ENCODE measurements around the gene APCDD1.

Gene APCDD1

GRCh38 chr18:10432781-10433180 is 21.7 kb upstream of the APCDD1 start:
- DNase-seq, result no peak

DNA sequence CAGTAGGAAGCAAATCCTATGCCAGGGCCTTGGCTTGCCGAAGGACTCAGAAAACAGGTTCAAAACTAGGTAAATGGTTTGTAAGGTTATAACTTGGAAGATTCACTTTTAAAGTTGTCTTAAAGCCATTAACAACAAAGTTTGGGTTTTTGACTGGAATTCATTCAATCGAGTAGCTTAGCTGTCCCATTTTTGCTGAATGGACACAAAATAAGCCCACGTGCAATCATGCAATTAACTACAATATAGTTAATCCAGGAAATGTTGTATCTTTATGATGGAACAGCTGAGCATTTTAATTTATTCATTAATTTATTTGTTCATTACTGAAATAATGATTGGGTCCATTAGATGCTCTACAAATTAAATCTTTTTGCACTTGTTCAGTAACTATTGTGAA is 18.3 kb upstream of the APCDD1 start:
- no peak for DNase-seq

DNA sequence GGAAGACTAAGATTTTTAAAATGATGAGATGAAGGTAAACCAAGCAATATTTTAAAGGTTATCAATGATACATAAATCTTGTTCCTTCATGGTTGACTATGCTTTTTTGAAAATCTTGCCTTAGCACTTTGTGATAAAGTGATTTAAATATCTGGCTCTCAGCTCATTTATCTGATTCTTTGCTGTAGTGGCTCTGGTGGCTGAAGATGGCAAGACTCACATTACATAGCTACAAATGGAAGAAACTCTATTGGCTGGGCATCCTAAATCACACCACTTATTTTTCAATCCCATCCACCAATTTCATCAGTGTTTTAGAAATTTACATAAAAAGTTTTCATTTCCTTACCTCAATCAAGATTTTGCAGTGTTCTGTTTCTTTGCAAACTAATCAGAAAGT is 16.6 kb upstream of the APCDD1 start:
- no peak for DNase-seq

- DNase-seq, result no peak
Measured at GRCh38 chr18:10439898-10440297, 14.5 kb upstream of the APCDD1 start.

DNA sequence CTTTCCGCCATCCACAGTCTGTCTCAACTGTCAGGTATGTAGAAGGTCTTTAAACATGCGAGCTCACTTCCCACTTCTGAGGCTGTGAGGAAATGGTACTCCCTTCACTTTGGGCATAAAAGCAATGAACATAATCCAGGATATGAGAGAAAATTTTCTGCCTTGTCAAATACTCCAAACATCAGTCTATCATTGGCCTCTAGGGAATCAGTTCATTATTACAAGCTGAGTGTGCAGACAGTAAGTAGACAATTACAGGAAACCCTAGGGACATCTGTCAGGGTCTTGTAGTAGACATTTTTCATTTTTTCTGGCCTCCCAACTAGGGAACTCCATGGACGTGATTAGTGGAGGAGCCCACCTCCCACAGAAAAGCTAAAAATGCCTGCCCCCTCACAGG is 13.6 kb upstream of the APCDD1 start:
- no peak for DNase-seq

GRCh38 chr18:10441472-10441871 is 13.0 kb upstream of the APCDD1 start:
- DNase-seq, result no peak

GRCh38 chr18:10442551-10442971 is 11.9 kb upstream of the APCDD1 start:
- DNase-seq, result no peak

GRCh38 chr18:10443001-10443400 is 11.4 kb upstream of the APCDD1 start:
- DNase-seq, result no peak

- DNase-seq, result no peak
Measured at GRCh38 chr18:10444314-10445006, 10.0 kb upstream of the APCDD1 start.

DNA sequence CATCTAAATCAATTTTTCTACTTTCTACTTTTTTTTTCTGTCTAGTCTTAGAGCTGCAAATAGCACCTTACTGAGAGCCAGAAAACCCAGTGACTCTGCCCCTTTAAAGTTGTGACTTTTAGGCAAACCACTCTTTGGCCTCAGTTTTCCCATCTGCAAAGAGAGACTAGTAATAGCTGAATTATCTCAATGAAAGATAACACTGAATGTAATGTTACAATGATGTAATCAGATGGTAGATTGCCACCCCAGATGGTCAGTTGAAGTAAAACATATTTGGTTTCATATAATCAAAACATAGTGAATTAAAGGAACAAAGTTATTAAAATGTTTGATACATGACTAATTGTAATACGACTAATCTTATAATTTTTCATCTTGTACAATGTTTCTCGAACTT is 5.0 kb upstream of the APCDD1 start:
- DNase-seq, result no peak

DNA sequence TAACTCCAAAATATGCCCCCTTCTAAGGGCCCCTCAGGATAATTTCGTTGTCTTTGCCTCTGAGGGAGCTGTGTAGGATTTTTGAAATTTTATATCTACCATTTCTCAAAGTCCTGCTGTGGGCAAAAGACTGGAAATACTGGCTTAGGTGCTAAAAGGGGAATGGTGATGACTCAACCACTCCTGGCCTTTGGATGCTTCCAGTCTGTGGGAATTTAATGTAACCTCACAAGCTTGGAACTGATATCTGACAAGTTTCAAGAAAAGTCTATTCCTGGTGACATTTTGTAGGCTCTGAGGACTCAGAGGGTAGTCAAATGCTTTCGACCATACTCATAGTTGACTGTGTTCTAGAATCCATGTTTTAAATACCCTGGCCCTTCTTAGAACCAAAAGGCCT is 3.4 kb upstream of the APCDD1 start:
- no peak for DNase-seq

GRCh38 chr18:10453261-10453805 is 1.1 kb upstream of the APCDD1 start:
- no peak for DNase-seq

DNA sequence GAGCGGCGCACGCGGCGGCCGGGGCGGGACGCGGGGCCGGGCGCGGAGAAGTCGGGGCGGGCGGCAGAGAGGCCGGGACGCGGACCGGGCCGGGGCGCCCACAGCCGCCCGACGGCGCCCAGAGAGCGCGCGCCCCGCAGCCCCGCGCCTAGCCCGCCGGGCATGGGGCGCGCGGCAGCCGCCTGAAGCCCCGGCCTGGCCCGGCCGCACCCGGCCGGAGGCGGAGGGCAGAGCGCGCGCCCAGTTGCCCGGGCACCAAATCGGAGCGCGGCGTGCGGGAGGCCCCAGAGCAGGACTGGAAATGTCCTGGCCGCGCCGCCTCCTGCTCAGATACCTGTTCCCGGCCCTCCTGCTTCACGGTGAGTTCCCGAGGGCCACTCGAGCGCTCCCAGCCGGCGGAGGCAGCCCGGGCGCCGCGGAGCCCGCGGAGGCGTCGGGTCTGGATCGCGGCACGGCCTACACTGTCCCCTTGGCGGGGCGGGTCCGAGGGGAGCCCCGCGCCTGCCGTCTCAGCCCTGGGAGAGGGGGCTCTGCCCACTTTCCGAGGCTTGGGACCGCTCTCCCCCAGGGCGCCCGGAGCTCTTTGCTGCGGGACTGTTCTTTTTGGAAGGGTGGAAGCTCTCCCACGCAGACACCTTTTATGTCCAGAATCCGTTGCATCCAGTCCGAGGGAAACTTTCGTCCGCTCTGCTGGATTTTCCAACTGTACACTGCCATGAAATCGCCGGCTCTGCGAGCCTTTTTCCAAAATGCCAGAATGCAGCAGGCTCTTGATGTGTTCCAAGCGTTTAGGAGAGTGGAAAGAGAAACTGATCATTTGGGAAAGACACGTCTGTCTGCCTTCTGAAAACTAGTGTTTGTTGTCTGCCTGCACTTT is 484 bp downstream of the APCDD1 start:
- no peak for DNase-seq

DNA sequence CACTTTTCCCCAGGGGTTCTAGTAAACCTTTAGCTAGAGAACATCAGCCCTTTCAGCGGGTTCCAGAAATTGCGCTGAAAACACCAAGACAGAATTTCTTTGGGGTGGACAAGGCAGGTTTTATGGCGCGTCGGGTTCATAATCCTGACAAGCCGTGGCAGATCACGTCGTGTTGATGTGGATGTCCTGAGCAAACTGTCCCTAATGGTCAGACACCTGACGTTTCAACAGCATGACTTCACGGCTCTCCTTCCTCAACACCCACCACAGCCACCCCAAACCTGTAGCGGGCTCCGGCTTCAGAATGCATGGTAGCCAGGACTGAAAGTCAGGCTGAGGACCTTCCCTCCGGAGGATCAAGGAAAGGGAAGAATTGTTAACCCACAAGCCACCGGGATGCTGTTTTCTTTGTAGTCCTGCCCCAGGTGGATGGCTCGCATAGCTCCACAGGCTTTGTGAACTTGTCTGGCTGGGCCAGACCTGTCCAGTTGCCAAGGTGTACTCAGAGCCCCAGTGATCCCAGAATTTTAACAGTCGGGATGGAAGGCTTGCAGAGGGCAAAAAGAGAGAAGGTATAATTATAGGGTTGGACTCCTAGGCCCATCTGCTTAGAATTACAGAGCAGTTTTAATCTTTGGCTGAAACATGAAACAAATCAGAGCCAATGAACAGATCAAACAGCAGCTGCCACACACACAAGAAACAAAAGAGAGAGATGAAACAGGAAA is 1.5 kb downstream of the APCDD1 start:
- DNase-seq, result no peak

GRCh38 chr18:10456718-10457117 is 2.3 kb downstream of the APCDD1 start:
- no peak for DNase-seq

- no peak for DNase-seq
Measured at GRCh38 chr18:10457128-10457527, 2.7 kb downstream of the APCDD1 start.

GRCh38 chr18:10457767-10458166 is 3.3 kb downstream of the APCDD1 start:
- DNase-seq, result no peak

DNA sequence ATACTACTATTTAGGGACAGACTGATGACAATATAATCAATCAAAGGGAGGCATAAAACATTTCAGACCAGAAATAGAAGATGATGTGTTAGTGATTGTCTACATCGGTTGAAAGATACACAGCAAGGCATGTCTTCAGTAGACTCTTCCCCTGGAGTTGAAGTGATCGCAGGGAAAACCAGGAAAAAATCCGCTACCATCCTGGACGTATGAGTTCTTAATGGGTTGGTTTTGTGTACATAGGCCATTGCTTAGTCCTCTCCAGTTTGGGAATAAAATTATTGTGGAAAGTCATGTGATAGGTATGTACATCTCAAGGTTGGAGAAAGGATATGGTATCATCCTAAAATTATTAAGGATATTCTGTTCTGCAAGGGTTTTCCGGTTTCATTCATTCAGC is 4.3 kb downstream of the APCDD1 start:
- no peak for DNase-seq

DNA sequence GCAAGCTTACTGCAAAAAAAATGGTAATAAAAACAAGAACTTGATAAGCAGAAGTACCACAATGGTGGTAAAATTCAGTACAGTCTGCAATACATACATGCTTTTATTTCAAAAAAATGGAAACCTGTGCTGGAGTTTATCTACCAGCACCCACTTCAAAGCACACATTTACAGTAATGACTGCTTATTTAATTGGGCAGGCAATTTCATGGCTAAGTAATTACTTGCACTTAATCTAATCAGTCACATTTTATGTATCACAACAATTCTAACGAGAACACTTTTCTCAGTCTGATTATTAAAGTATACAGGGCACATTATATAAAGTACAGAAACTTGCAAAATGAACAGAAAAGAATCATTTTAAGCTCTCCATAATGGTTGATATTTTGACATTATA is 5.2 kb downstream of the APCDD1 start:
- no peak for DNase-seq

DNA sequence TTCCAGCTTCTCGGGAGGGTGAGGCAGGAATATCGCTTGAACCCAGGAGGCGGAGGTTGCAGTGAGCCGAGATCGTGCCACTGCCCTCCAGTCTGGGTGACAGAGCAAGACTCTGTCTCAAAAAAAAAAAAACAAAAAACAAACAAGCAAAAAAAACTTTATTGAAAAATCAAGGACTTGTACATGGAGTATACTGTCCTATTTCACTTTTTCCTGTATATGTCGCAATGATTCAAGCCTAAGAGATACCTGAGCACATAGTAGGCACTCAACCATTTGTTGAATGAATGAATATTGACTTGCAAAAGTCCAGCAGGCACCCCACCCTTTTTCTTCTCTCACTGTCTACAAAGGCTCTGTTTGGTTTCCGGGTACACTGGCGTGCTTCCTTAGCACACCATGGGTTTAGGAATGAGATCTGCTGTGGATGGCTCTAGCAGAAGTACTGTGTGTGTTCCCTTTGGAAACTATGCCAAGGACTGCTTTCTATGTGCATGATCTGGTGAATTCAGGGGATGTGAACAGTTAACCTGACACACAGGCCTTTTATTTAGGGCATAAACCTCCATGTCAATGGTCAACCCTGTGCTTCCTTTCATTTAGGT is 6.1 kb downstream of the APCDD1 start:
- no peak for DNase-seq

DNA sequence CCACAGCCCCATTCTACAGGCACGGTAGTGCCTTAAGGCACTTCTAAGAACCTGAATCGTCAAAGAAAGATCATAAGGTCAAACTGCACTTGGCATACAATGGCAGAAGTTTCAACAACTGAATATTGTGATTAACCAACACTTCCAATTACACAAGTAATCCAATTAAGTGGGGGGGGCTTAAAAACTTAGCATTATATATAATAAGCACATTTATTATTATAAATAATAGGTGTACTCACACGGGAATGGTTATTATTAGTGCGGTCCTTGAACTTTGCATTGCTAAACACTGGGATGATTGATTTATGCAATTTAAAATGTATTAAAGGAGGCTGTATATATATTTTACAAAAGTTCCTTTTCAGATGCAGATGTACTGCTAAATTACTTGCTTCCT is 7.6 kb downstream of the APCDD1 start:
- DNase-seq, result no peak

- no peak for DNase-seq
Measured at GRCh38 chr18:10462597-10462996, 8.2 kb downstream of the APCDD1 start.

- DNase-seq, result no peak
Measured at GRCh38 chr18:10463096-10463495, 8.7 kb downstream of the APCDD1 start.
